Adipocyte (in vitro differentiated cells): ENCODE results near the gene SCO1.

Source experiments
- DNase-seq: peaks from one replicate; pipeline ENCODE4 v3.0.0-alpha.2; 2015; ENCODE audit warnings: low read depth
- H3K27me3 ChIP-seq: replicated peaks from 2 replicates; pipeline ENCODE4 v1.7.0; 2013; ENCODE audit warnings: mild to moderate bottlenecking, low read length, moderate library complexity; ENCODE audit not compliant: control insufficient read depth, insufficient read depth
- H3K36me3 ChIP-seq: 2 replicates; pipeline ENCODE4 v1.7.0; 2013; ENCODE audit warnings: low read length, mild to moderate bottlenecking, moderate library complexity; ENCODE audit not compliant: control insufficient read depth, insufficient read depth, severe bottlenecking
- H3K4me1 ChIP-seq: 2 replicates; pipeline ENCODE4 v1.7.0; 2013; ENCODE audit warnings: mild to moderate bottlenecking, low read length, moderate library complexity; ENCODE audit not compliant: control insufficient read depth, insufficient read depth
- H3K4me3 ChIP-seq: 2 replicates; pipeline ENCODE4 v1.7.0; 2013; ENCODE audit warnings: mild to moderate bottlenecking, low read length, moderate library complexity
- H3K9ac ChIP-seq: 2 replicates; pipeline ENCODE4 v1.7.0; 2013; ENCODE audit warnings: mild to moderate bottlenecking, low read length, moderate library complexity
- H3K9me3 ChIP-seq: 2 replicates; pipeline ENCODE4 v1.7.0; 2013; ENCODE audit warnings: mild to moderate bottlenecking, low read length, moderate library complexity; ENCODE audit not compliant: control insufficient read depth

SCO1 gene

DNA sequence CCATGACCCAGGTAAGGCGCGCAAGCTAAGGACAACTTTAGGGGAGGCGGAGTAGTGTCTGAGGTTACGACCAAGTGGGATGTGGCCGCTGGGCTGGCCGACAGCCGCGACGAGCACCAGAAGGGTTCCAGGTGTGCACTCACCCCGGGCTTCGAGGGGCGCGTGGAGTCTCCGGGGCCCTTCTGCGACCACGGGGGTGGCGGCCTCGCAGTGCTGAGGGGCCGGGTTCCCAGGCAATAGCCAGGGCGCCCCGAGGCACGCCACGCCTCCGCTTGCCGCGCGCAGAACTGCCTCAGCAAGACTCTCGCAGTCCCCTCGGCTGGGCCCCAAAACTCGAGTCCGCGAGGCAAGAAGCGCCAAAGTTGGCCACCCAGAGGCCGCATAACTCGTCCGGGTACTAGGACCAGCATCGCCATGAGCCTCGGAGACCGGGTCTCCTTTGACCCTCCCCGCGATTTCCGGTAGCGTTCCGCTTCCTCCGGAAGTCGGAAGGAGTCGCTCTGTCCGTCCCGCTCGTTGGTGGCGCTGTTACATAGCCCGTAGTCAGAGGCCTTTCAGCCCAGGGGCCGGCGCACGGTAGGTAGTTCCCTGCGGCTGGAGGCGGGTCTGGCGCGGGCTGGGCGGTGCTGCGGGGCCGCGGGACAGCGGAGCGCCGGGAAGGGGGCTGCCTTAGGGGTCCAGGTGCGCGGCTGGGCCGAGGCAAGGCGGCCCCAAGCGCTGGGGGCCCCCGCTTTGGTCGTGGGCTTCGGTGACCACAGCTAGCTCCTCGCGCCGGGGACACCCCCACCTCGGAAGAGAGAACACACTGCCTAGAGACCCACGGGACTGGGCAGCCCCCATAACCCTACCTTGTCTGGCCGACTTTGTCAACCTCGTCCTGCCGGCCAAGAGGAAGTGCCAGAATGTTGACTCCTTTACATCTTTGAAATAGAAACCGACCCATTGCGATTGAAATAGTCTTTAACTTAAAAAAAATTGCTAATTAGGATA is at the start of gene SCO1, which contains the start of gene ADPRM:
Gene SCO1, minus strand, starts transcription at position 442 of the 990 bp plus-strand sequence. Its CDS starts 26 bp downstream, at position 416.
Gene ADPRM, plus strand, starts transcription at position 503 of the 990 bp plus-strand sequence. CDS start 7,333 bp downstream, outside the sequence.
- Histone ChIP-seq H3K9ac (peak within 1 kb of the TSS; percentile 97), H3K27me3 (no peaks in the 10 kb centered on the region), H3K4me3 (peak within 1 kb of the TSS; percentile 100), H3K4me1 (peaks cover 37% of the 10 kb centered on the region), H3K9me3 (no peaks in the 10 kb centered on the region), H3K36me3 (peaks cover 29% of the 10 kb centered on the region)
- DNase-seq = peak; percentile 98

- no peaks in the 10 kb centered on the region for H3K27me3 ChIP-seq
- H3K4me3 ChIP-seq = peak overlapping the region; percentile 8
- peak overlapping the region; percentile 39 for H3K9ac ChIP-seq
- H3K36me3 ChIP-seq = no peaks in the 10 kb centered on the region
- H3K4me1 ChIP-seq = peaks cover 39% of the 10 kb centered on the region
- H3K9me3 ChIP-seq = no peaks in the 10 kb centered on the region
- DNase-seq = no peak
These were observed 47.9 kb upstream of the SCO1 start for GRCh38 chr17:10745231-10745630.

GRCh38 chr17:10744501-10745000 is 47.2 kb upstream of the SCO1 start:
- no peak for DNase-seq
- no peaks in the 10 kb centered on the region for H3K27me3 ChIP-seq
- no peaks in the 10 kb centered on the region for H3K36me3 ChIP-seq
- no peak overlapping the region for H3K4me3 ChIP-seq
- peak overlapping the region; percentile 39 for H3K9ac ChIP-seq
- peaks cover 39% of the 10 kb centered on the region for H3K4me1 ChIP-seq
- H3K9me3 ChIP-seq = no peaks in the 10 kb centered on the region

- peaks cover 30% of the 10 kb centered on the region for H3K4me1 ChIP-seq
- peak overlapping the region; percentile 51 for H3K9ac ChIP-seq
- H3K36me3 ChIP-seq = no peaks in the 10 kb centered on the region
- H3K4me3 ChIP-seq = peak overlapping the region; percentile 64
- H3K9me3 ChIP-seq = no peaks in the 10 kb centered on the region
- H3K27me3 ChIP-seq = no peaks in the 10 kb centered on the region
- peak; percentile 82 for DNase-seq
These were observed 46.1 kb upstream of the SCO1 start for GRCh38 chr17:10743316-10744009.

DNA sequence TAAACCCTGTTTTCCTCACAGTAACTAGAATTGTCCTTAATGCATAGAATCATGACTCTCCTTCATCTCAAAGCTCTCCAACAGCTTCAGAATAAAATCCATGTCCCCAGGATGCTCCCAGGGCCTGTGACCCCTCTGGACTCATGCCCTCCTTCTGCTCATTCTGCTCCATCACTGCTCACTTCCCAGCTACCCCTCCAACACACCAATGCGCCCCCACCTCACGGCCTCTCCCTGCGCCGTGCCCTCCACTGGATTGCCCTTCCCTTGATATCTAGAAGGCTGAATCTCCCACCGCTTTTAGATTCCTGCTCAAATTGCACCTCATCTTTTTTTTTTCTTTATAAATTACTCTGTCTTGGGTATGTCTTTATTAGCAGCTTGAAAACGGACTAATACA is 45.1 kb upstream of the SCO1 start:
- DNase-seq = no peak
- Histone ChIP-seq H3K36me3 (no peaks in the 10 kb centered on the region), H3K4me3 (no peak overlapping the region), H3K4me1 (peaks cover 28% of the 10 kb centered on the region), H3K9ac (no peak overlapping the region), H3K27me3 (no peaks in the 10 kb centered on the region), H3K9me3 (no peaks in the 10 kb centered on the region)

- no peak for DNase-seq
These were observed 44.2 kb upstream of the SCO1 start for GRCh38 chr17:10741416-10742135.

DNA sequence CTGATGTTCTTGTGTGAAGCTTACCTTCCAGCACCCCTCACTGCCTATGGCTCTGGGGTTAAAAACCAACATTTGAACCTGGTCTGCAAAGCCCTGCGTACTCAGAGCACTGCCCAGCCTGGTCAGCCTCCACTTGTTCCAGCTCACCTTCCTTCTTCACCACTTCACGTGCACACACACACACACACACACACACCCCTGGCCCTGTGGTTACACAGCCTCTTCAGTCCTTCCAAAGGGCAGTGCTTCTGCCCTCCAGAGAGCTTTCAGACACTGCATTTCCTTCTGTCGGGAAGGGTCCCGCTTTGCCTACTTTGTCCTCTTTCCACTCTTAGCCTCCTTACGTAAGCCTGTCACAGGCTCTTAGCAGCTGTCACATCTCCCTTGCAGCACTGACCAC is 42.1 kb upstream of the SCO1 start:
- no peaks in the 10 kb centered on the region for H3K36me3 ChIP-seq
- no peak overlapping the region for H3K9ac ChIP-seq
- peaks cover 18% of the 10 kb centered on the region for H3K4me1 ChIP-seq
- no peak overlapping the region for H3K4me3 ChIP-seq
- no peaks in the 10 kb centered on the region for H3K9me3 ChIP-seq
- no peaks in the 10 kb centered on the region for H3K27me3 ChIP-seq
- DNase-seq = no peak

More at GRCh38 chr17:10741416-10742135, 44.2 kb upstream of the SCO1 start:
- no peak overlapping the region for H3K9ac ChIP-seq
- no peaks in the 10 kb centered on the region for H3K36me3 ChIP-seq
- no peaks in the 10 kb centered on the region for H3K27me3 ChIP-seq
- peaks cover 31% of the 10 kb centered on the region for H3K4me1 ChIP-seq
- H3K9me3 ChIP-seq = no peaks in the 10 kb centered on the region
- H3K4me3 ChIP-seq = no peak overlapping the region

DNA sequence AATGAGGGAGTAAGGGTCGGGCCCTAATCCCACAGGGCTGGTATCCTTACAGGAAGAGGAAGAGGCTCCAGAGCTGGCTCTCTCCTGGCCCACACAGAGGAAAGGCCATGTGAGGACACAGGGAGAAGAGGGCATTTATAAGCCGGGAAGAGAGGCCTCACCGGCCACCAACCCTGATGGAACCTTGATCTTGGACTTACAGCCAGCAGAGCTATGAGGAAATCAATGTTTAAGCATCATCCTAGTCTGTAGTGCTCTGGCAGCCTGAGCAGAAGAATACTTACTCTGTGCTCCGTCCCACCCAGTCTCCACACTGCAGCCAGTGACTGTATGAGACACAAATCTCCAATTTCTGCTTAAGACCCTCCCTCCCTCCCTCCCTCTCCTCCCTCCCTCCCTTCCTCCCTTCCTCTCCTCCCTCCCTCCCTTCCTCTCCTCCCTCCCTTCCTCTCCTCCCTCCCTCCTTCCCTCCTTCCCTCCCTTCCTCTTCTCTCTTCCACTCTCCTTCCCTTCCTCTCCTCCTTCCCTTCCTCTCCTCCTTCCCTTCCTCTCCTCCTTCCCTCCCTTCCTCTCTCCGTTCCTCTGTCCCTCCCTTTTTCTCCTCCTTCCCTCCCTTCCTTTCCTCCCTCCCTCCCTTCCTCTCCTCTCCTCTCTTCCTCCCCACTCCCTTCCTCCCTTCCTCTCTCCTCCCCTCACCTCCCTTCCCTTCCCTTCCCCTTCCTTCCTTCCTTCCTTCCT is 41.4 kb upstream of the SCO1 start:
- peaks cover 12% of the 10 kb centered on the region for H3K4me1 ChIP-seq
- no peaks in the 10 kb centered on the region for H3K9me3 ChIP-seq
- no peak overlapping the region for H3K4me3 ChIP-seq
- no peak for DNase-seq
- no peaks in the 10 kb centered on the region for H3K27me3 ChIP-seq
- H3K9ac ChIP-seq = no peak overlapping the region
- H3K36me3 ChIP-seq = no peaks in the 10 kb centered on the region

- H3K27me3 ChIP-seq = no peaks in the 10 kb centered on the region
- no peak overlapping the region for H3K4me3 ChIP-seq
- H3K9ac ChIP-seq = no peak overlapping the region
- DNase-seq = no peak
- H3K4me1 ChIP-seq = peaks cover 5% of the 10 kb centered on the region
- H3K36me3 ChIP-seq = no peaks in the 10 kb centered on the region
- H3K9me3 ChIP-seq = no peaks in the 10 kb centered on the region
These were observed 40.4 kb upstream of the SCO1 start for GRCh38 chr17:10737736-10738135.

DNA sequence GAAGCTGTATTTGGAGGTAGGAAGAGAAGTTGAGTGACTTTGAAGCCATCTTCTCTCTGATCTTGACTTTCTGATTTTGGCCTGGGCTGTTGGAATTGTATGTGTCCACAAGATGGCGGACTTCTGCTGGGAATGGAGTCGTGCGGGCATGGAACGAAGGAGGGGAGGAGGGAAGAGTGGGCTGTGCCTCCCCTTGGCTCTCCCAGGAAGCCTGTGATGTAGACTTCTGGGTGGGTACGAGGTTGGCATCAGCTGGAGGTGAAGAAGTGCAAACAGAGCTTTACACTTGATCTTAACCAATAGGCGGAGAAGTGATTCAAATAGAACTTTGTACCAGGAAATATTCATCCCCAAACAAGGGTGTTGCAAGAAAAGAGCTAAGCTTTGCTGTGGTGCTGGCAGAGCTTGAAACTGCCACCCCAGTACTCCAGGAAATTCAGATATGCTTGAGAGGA is 39.9 kb upstream of the SCO1 start:
- H3K4me1 ChIP-seq = peaks cover 5% of the 10 kb centered on the region

More for the DNA sequence above, 39.9 kb upstream of the SCO1 start:
- Histone ChIP-seq H3K9me3 (no peaks in the 10 kb centered on the region), H3K4me3 (no peak overlapping the region), H3K36me3 (no peaks in the 10 kb centered on the region), H3K9ac (no peak overlapping the region), H3K27me3 (no peaks in the 10 kb centered on the region)
- DNase-seq = peak; percentile 84
